ENCODE measurements around the gene GNAT3.
A peak's percentile ranks its signal among the peaks of the same experiment; 100 is the strongest.

The GNAT3 gene

GRCh38 chr7:80468931-80469714 lies 42.7 kb downstream of the GNAT3 start:
- DNase-seq = no peak
- intact Hi-C loops (cut with DNase I) = no loop called here

GRCh38 chr7:80467069-80467468 lies 44.8 kb downstream of the GNAT3 start:
- DNase-seq = no peak
- intact Hi-C loops (cut with DNase I) = no loop called here

- intact Hi-C loops (cut with DNase I) = no loop called here
- DNase-seq = no peak
Observed at GRCh38 chr7:80466636-80467035, 45.2 kb downstream of the GNAT3 start.

GRCh38 chr7:80464211-80464610 lies 47.7 kb downstream of the GNAT3 start:
- DNase-seq = no peak
- intact Hi-C loops (cut with DNase I) = no loop called here

GRCh38 chr7:80463272-80463920 lies 48.5 kb downstream of the GNAT3 start:
- intact Hi-C loops (cut with DNase I) = no loop called here

GRCh38 chr7:80460857-80461256 lies 51.0 kb downstream of the GNAT3 start:
- intact Hi-C loops (cut with DNase I) = no loop called here

More at GRCh38 chr7:80463272-80463920, 48.5 kb downstream of the GNAT3 start:
- DNase-seq = no peak

GRCh38 chr7:80459776-80460510 lies 51.9 kb downstream of the GNAT3 start:
- intact Hi-C loops (cut with DNase I) = no loop called here
- DNase-seq = no peak

More at GRCh38 chr7:80460857-80461256, 51.0 kb downstream of the GNAT3 start:
- no peak for DNase-seq

GRCh38 chr7:80458822-80459725 lies 52.8 kb downstream of the GNAT3 start:
- DNase-seq = no peak
- intact Hi-C loops (cut with DNase I) = no loop called here

- DNase-seq = no peak
- intact Hi-C loops (cut with DNase I) = loop anchor here (1.0 kb wide), 1 partner anchor 394 kb away; no protein-coding TSS in a partner anchor
Observed at GRCh38 chr7:80453699-80454340, 58.0 kb downstream of the GNAT3 start.

- intact Hi-C loops (cut with DNase I) = no loop called here
- DNase-seq = no peak
Observed at GRCh38 chr7:80450621-80451308, 61.1 kb downstream of the GNAT3 start.

GRCh38 chr7:80449836-80450235 lies 62.0 kb downstream of the GNAT3 start:
- intact Hi-C loops (cut with DNase I) = no loop called here
- no peak for DNase-seq

GRCh38 chr7:80445351-80445750 lies 66.5 kb downstream of the GNAT3 start:
- intact Hi-C loops (cut with DNase I) = no loop called here
- no peak for DNase-seq

- no peak for DNase-seq
- intact Hi-C loops (cut with DNase I) = no loop called here
Observed at GRCh38 chr7:80444811-80445210, 67.1 kb downstream of the GNAT3 start.

- no peak for DNase-seq
- intact Hi-C loops (cut with DNase I) = no loop called here
Observed at GRCh38 chr7:80443325-80443724, 68.5 kb downstream of the GNAT3 start.

- DNase-seq = no peak
- intact Hi-C loops (cut with DNase I) = no loop called here
Observed at GRCh38 chr7:80440883-80441282, 71.0 kb downstream of the GNAT3 start.

GRCh38 chr7:80439894-80440821 lies 71.7 kb downstream of the GNAT3 start:
- DNase-seq = no peak
- intact Hi-C loops (cut with DNase I) = no loop called here

- intact Hi-C loops (cut with DNase I) = no loop called here
- DNase-seq = no peak
Observed at GRCh38 chr7:80435521-80435920, 76.3 kb downstream of the GNAT3 start.

GRCh38 chr7:80434047-80434446 lies 77.8 kb downstream of the GNAT3 start:
- intact Hi-C loops (cut with DNase I) = no loop called here
- peak in 1 of 10 donors; percentile 58 for DNase-seq
